GM12864 (cell line): ENCODE measurements around the gene FHOD3.

Experiments used
- DNase-seq: peaks from one replicate; pipeline ENCODE4 v3.0.0-alpha.2; 2011; ENCODE audit warnings: low read depth
- H3K4me3 ChIP-seq: 2 replicates; pipeline ENCODE4 v1.5.1; 2011; ENCODE audit warnings: mild to moderate bottlenecking, low read depth, low read length, control low read depth
- CTCF ChIP-seq: IDR thresholded peaks from 2 replicates; pipeline ENCODE4 v1.5.1; 2011; ENCODE audit warnings: low read depth, mild to moderate bottlenecking, moderate library complexity, low read length, control low read depth, inconsistent platforms; ENCODE audit errors: missing control alignments

FHOD3 gene

GRCh38 chr18:36655074-36655473 is 357.6 kb downstream of the FHOD3 start:
- no peak for TF ChIP-seq CTCF
- no peak for DNase-seq
- H3K4me3 ChIP-seq: no peak overlapping the region

- no peak overlapping the region for H3K4me3 ChIP-seq
- DNase-seq: no peak
- TF ChIP-seq CTCF: no peak
Measured at GRCh38 chr18:36655930-36656329, 358.4 kb downstream of the FHOD3 start.

GRCh38 chr18:36658611-36659010 is 361.1 kb downstream of the FHOD3 start:
- H3K4me3 ChIP-seq: no peak overlapping the region
- no peak for DNase-seq
- no peak for TF ChIP-seq CTCF

- DNase-seq: no peak
- TF ChIP-seq CTCF: no peak
- no peak overlapping the region for H3K4me3 ChIP-seq
Measured at GRCh38 chr18:36660311-36660710, 362.8 kb downstream of the FHOD3 start.

GRCh38 chr18:36661999-36662398 is 364.5 kb downstream of the FHOD3 start:
- H3K4me3 ChIP-seq: no peak overlapping the region
- TF ChIP-seq CTCF: peak; percentile 41
- DNase-seq: no peak

GRCh38 chr18:36663312-36663711 is 365.8 kb downstream of the FHOD3 start:
- no peak for TF ChIP-seq CTCF
- H3K4me3 ChIP-seq: no peak overlapping the region

GRCh38 chr18:36665952-36666351 is 368.4 kb downstream of the FHOD3 start:
- H3K4me3 ChIP-seq: no peak overlapping the region
- no peak for TF ChIP-seq CTCF
- DNase-seq: no peak

More at GRCh38 chr18:36663312-36663711, 365.8 kb downstream of the FHOD3 start:
- DNase-seq: no peak
